NCI-H748 treated with DMSO at 0.1 percent for 48 hours (cell line): ENCODE results near the gene GAS6.
"Not testable (repeated sequence)": the region's sequence is repeated elsewhere in the genome, so short reads cannot be mapped to it uniquely, and the experiment has no call there.

ENCODE experiments used
- DNase-seq: peaks from one replicate; lab custom pipeline; 2025; lab: John Stamatoyannopoulos, UW

GAS6 gene

DNA sequence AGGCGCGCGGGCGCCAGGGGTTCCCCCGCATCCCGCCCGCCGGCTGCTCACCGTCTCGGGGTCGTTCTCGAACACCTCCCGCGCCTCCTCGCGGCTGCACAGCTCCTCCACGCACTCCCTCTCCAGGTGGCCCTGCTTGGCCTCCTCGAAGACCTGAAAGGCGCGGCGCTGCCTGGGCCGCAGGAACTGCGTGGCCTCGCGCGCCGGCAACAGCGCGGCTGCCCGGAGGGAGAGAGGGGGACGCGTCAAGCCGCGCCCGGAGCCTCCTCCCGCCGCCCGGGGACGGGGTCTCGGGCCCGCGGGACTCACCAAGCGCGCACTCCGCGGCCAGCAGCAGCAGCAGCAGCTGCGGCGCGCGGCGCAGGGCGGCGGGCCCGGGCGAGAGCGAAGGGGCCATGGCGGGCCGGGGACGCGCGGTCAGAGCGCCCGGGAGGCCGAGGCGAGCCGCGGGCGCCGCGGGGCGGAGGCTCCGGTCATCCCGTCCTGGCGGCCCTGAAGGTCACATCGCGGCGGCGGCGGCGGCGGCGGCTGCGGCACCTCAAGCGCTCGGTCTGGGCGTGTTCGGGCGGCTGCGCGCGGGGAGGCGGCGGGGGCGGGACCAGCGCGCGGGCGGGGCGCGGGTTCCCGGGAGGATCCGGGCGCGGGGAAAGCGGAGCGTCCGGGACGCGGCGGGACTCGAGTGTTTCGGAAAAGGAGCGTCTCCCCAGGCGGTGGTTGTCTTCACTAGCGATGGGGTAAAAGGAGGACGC lies at the start of gene GAS6:
Gene GAS6 (minus strand): TSS at position 553 of the 749 bp plus-strand sequence. CDS start 156 bp downstream, at position 397.
- no peak for DNase-seq

DNA sequence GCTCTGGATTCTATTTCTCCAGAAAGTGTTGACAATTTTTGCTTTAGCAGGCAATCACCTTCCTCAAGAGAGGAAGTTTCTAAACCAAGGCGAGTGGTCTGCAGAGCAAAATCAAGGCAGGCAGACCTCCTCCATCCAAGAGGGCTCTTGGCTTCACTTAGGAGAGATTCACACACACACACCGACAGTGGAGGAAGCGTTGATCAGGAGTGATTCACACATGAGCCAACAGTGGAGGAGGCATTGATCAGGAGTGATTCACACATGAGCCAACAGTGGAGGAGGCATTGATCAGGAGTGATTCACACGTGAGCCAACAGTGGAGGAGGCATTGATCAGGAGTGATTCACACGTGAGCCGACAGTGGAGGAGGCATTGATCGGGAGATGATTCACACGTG lies 49.5 kb upstream of the GAS6 start:
- DNase-seq, result not testable (repeated sequence)

DNA sequence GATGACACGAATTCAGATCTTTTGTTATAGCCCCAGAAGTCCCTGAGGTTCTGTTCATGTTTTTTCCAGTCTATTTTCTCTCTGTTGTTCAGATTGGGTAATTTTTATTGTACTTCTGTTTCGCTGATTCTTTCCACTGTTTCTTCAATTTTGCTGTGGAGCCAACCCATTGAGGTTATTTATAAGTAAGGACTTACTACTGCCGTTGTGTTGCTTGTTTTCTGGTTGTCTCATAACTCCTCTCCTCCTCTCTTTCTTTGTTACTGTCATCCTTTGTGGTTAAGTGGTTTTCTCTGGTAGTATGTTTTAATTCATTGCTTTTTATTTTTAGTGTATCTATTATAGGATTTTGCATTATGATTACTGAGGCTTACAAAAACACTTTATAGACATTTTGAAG lies 48.7 kb upstream of the GAS6 start:
- no peak for DNase-seq

DNA sequence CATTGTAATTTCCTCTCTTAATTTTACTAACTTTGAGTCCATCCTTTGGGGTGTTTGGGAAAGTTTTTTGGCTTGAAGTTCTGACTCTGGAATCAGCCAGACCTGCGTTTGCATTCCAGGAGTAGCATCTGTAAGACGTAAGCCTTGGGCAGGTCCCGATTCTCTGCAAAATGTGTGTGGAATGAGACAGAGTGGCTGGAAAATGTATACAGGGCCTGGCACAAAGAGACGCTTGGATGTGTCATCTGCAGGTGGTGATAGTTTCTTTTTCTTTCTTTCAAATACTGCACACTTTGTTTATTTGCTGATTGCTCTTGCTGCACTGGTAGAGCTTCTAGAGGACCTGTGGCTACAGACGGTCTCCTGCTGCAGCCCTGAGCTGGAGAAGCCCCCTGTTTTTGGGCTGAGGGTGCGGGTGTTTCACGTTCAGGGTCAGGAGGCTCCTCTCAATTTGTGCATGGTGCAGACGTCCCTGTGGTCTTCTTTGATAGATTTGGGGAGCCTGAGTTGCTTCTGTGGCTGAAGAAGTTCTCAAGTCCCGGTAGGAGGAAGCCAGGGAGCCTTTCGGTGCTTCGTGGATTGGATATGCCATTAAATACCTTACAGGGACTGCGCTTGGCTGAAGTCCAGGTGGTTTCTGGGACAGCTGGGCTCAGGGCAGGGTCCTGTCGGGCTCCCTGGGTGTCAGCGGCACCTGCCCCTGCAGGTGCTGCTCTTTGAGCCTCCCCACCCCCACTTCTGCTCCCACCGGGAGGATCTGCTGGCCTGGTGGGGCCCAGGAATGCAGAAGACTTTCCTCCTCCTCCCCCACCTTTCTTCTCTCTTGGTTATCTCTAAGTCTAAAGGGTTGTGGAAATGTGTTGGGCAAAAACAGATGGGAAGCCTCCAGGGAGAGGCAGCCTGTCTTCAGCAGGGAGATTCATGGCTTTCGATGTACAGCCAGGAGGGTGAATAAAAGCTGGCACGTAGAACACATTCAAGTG lies 44.0 kb upstream of the GAS6 start:
- no peak for DNase-seq

DNA sequence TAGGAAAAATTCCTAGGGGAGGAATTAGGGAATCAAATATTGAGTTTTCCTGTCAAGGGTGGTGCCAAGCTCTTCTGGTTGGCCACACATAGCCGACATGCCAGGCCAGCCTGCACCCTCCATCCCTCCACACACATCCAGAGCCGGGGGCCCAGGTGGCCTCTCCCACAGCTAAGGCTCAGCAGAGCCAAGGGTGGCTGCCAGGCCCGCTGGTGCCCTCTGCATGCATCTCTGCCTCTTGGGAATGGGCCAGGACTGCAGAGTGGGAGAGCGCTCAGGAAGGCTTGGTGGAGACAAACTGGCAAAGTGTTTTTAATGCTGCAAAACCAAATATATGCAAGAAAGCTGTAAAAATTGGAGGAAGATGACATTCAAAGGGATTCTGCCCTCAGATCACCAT lies 42.7 kb upstream of the GAS6 start:
- DNase-seq, result no peak

DNA sequence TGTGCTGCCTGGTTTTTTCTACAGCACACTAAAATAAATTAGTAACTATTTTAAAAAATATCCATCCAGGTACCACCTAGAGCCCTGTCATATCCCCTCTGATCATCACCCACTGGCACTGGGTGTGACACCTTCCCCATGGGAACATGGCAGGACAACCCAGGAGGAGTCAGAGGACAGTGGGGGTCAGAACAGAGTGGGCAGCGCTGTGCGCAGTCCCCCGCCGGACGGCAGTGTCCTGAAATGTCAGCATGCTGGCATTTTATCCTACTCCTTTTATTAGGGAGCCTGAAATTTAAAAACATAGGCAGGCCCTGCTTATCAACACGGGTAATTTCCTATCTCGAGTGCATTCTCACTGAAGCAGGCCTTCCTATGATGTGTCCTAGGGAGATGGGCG lies 42.1 kb upstream of the GAS6 start:
- no peak for DNase-seq

DNA sequence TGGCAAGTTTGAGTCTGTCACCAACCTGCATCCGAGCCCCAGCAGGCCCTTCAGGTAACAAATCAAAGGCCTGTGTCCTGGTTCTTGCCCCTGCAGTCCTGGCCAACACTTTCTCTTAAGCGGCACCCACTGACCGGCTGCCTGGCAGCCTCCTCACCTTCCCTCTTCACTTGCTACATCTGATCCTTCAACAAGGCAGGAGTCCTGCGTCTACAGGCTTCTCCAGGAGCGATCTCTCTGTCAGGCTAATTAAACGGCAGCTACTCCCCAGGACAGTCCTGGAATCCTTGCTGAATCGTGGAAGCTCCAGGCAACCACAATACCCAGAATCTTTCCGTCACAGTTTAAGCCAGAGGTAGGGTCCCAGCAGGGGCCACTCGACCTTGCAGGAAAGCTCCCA lies 41.1 kb upstream of the GAS6 start:
- DNase-seq, result no peak

DNA sequence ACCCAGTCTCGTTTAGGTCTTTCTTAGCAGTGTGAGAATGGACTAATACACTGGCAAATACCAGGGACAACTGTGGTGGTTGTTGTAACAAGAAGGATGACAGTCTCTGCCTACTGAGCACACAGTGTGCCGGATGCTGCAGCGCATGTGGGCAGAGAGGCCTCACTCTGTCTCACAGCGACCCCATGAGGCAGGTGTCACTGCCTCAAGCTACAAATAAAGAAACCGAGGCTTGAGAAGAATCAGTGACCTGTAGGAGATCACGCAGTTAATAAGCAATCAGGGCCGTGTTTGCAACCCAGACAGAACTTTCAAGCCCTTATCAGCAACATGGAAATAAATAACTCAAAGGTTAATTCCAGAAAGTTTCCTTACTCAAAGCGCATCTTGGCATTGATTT lies 40.5 kb upstream of the GAS6 start:
- no peak for DNase-seq

DNA sequence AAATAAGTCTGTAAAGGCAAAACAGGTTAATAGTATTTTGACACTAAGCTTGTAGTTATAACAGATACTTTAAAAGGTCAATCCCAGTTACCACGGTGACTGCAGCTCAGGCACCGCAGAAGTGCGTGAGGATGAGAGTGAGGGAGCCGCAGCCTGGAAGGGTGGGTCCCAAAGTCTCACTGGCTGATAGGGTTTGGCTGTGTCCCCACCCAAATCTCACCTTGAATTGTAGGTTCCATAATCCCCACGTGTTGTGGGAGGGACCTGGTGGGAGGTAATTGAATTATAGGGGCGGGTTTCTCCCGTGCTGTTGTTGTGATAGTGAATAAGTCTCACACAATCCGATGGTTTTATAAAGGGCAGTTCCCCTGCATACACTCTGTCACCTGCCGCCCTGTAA lies 40.0 kb upstream of the GAS6 start:
- no peak for DNase-seq

DNA sequence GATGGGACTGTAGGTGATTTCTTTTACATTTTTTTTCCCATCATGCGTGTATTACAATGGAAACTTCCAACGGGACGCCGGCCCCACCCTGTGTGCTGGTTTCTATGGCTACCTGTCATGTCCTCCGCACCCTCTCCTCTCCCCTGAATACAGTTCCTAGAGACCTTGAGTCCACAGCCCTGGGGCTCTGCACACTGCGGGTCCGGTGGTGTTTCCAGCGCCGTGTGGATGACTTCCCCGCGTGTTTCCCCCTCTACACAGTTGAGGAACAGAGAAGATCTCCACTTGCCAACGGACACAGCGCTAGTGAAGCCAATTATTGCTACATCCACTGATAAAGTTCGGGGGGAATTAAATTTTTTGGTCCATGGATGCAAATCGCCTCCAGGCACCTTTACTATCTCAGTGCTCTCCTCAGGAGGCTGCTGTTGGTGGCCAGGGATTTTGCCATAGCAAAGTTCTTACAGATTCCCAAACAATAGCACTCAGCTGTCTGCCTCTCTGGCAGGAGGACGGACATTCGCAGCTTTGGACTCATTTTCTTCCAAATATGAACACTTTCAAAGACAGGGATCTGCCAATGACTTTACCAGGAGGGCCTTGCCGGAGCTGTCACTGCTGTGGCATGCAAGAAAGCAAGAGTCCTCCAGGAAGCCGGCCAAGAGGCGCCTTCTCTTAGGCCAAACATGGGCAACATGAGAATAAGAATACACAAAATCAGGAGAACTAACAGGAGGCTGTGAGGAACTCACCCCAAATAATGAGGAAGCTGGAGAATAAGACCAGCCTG lies 39.3 kb upstream of the GAS6 start:
- DNase-seq, result no peak

DNA sequence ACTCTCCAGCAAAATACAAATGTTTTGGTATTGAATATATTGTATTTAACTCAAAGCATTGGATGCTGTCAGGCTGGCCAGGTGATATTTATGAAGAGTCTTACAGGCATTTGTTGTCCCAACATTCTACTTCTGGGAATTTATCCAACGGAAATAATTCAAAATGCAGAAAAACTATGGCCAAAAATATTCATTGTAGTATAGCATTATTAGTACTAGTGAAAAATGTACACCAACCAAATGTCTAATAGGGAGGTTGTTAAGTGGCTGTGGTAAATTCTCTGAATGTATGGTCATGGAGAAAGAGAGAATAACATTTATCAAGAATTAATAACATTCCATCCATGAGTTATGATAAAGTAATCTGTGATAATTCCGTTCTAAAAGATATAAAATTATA lies 38.6 kb upstream of the GAS6 start:
- DNase-seq, result no peak

DNA sequence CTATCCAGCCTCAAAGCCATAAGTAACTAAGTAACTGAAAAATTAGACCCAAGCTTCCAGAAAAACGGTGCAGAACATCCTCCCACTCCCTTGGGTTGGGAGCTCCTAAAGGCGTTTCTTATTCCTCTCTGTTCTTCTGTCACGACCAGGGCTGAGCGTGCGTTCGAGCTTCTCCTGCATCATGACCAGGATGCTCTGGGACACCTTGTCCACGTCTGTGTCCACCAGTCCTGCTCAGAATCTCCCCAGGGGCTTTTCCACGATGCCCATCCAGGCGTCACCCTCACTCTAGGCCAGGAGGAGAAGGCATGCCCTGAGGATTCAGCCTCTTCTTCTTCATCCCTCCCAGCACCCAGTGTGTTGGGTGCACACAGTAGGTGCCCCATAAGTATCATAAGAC lies 37.8 kb upstream of the GAS6 start:
- no peak for DNase-seq

DNA sequence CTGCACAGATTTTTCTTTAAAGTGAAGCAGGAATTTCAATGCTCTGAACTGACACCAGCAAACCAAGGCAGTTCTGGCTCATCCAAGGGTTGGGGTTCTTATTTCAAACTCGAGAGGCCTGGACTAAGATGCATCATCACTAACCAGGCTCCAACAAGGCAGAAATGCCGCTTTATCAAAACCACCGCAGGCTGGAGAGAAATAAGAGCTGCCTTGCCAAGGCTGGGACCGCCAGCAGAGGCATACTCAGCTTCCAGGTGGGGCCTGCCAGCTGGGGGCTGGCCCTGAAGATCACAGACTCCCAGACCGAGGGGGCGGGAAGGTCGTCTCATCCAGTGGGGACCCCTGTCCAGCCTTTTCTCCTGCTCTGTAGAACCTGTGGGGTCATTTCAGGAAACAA lies 37.4 kb upstream of the GAS6 start:
- no peak for DNase-seq

DNA sequence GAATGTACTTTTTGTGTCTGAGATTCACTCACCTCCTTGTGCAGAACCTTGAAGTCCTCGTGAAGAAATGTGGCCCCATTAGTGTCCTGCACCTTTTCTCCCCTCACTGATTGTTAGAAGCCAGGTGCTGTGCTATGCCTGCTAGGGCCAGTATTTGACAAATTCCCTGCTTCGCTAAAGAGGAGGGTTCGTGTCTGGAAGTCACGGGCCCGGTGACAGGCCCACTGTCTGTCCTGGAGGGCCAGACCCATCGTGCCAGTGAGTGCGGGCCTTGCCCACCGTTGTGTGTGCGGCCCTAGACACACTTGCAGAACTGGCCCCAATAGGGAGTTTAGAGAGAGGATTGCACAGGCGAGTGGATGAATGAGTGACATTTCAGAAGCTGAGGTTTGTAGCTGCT lies 36.8 kb upstream of the GAS6 start:
- DNase-seq, result no peak

DNA sequence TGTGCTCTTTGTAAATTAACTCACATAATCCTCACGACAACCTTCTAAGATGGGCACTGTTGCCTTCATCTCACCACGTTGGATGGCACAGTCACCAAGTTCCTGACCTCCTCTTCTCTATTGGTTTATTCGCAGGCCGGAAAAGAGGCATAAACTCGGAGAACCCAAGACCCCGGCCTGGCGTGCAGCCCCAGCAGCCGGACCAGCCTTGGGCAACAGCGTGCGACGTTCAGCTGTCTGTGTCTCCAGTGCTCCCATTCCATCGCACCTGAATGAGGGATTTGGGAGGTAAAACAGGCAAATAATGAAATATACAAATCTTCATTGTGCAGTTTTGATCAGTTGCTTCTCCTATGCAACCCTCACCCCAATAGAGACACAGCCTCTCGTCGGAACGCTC lies 34.5 kb upstream of the GAS6 start:
- no peak for DNase-seq

DNA sequence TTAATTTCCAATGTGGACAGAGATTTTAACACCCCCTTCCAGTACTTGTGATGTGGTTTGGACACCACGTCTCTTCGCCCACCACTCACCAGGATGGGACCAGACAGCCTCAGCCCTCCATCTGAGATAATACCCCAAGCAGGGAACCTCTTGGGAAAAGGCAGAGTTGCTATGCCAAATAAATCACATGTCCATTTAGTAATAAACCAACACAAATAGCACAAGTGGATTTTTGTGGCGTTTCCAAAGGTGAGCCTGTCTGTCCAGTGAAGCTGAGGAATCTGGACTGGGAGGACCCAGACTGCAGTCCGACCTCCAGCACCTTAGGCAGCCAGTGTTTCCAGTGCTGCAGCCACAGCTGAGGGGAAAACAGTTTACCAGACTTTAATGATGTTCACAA lies 34.1 kb upstream of the GAS6 start:
- no peak for DNase-seq

DNA sequence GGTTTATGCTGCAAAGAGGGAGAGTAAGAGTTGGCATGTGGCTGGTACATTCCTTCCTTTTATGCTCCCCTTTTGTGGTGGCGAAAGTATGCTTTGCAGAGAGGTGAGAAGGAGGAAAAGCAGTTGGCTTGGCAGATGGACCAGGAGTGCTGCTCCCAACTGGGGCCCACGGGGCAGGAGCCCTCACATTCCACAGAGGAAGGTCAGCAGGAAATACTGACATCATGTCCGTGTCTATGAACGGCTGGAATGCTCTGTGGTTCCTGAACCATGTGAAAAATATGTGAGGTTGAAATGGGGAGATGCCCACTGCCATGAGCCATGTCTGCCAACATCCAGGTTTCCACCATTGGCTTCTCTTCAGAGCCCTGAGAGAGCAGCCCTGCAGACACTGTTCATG lies 33.3 kb upstream of the GAS6 start:
- no peak for DNase-seq

DNA sequence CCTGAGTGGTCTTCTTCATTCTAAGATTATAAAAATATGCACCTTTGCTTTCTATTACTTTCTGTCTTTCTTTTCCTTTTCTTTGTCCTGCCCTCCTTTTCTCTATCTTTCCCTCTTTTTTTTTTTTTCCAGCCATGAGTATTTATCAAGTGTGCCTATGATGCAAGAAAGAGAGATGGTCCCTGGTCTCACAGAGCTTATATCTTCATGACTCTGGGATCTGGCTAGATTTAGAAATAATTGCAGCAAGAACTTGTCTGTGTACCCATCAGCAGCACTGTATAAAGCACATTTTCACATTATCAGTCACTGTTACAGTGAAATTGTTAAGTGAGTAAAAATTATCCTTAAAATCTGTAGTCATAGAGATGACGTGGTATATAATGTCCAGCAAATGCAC lies 31.6 kb upstream of the GAS6 start:
- no peak for DNase-seq

DNA sequence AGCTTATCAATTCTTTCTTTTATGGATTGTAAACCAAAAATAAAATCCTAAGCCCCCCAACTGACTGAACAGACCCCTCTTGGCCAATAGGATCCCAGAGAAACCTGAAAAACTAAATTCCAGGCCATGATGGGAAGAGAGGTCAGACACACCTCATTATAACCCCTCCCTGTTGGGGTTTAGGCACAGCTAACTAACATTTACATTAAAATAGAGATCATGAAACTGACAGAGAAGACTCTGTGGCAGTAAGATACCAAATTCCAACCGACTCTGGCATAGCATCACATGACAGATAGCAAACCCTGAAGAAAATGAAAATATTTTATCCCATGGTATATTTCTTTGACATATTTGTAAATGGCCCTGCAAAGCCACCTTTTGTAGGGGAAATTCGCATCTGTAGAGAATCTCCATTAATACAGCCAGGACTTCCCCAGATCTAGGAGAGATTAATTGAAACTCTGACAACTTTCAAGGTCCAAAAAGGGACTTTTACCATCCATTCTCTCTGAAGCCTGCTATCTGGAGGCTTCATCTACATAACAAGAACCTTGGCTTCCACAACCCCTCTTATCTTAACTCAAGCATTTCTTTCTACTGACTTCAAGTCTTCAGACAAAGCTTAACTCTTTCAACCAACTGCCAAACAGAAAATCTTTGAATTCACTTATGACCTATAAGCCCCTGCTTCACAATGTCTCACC lies 27.1 kb upstream of the GAS6 start:
- DNase-seq, result no peak

DNA sequence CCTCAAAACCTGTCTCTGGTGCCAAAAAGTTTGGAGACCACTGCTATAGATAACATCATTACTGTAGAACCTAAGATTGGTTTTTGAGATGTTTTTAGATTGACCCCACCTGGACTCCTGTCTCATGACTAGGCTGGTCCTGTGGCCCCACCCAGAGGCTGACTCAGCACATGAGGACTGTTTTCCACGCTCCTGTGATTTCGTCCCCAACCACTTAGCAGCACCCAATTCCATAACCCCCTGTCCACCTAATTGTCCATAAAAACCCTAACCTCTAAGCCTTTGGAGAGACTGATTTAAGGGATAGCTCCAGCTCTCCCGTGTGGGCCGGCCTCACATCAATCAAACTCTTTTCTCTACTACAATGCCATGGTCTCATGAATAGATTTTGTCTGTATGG lies 25.6 kb upstream of the GAS6 start:
- no peak for DNase-seq

DNA sequence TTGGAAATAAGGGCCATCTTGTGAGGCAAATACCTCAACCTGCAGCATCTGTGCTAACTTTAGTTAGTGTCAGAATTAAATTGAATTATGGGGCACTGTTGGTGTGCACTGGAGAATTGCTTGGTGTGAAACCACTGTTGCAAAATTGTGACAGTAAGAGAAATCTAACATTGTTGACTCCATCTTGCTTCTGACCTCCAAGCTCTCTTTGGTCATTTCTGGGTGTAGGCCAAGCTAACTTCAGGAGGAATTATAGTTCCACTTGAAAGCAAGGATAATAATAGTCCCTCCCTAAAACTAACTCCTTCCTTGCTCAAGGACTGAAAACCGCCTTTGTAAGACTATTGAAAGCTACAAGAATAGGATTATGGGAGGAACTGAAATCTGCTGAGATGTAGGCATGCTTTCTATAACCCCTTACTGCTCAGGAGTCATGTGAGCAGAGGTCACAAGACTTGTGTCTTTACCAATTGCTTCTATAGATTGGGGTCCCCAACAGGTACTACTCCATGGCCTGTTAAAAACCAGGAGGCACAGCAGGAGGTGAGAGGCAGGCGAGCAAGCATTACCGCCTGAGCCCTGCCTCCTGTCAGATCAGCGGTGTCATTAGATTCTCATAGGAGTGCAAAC lies 24.9 kb upstream of the GAS6 start:
- DNase-seq, result no peak
